ENCODE results near the gene CCDC15.

- TF ChIP-seq, protein P1, sequence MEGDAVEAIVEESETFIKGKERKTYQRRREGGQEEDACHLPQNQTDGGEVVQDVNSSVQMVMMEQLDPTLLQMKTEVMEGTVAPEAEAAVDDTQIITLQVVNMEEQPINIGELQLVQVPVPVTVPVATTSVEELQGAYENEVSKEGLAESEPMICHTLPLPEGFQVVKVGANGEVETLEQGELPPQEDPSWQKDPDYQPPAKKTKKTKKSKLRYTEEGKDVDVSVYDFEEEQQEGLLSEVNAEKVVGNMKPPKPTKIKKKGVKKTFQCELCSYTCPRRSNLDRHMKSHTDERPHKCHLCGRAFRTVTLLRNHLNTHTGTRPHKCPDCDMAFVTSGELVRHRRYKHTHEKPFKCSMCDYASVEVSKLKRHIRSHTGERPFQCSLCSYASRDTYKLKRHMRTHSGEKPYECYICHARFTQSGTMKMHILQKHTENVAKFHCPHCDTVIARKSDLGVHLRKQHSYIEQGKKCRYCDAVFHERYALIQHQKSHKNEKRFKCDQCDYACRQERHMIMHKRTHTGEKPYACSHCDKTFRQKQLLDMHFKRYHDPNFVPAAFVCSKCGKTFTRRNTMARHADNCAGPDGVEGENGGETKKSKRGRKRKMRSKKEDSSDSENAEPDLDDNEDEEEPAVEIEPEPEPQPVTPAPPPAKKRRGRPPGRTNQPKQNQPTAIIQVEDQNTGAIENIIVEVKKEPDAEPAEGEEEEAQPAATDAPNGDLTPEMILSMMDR (IDR thresholded peaks at IDR 0.05) = no peak
- TF ChIP-seq POLR2A (IDR thresholded peaks at IDR 0.05) = no peak
These were observed 110.1 kb downstream of the CCDC15 start for GRCh38 chr11:125064070-125064469.
